Measurements from ENCODE around the gene ISL1. TPM values are rescaled to one million over a fixed set of nuclear protein-coding genes. Genes with fewer than 3 reads are reported as not detected.

Gene ISL1
- not detected for total RNA-seq
- long read RNA-seq: 0 reads

- intact Hi-C loops (cut with DNase I): loop anchor here (5.0 kb wide), 1 partner anchor 416 kb away; no protein-coding TSS in a partner anchor
- no peak for DNase-seq (ENCODE audit: low spot score)
These were observed at the start of gene ISL1 for GRCh38 chr5:51383131-51384121. Gene ISL1, plus strand, starts transcription at chr5:51383448. Its CDS starts 224 bp downstream, at chr5:51383672.

- no peak for DNase-seq (ENCODE audit: low spot score)
- intact Hi-C loops (cut with DNase I): no loop called here
These were observed 46.4 kb upstream of the ISL1 start for GRCh38 chr5:51336878-51337277.

- DNase-seq (ENCODE audit: low spot score): no peak
These were observed 38.1 kb upstream of the ISL1 start for GRCh38 chr5:51345106-51345505.

DNA sequence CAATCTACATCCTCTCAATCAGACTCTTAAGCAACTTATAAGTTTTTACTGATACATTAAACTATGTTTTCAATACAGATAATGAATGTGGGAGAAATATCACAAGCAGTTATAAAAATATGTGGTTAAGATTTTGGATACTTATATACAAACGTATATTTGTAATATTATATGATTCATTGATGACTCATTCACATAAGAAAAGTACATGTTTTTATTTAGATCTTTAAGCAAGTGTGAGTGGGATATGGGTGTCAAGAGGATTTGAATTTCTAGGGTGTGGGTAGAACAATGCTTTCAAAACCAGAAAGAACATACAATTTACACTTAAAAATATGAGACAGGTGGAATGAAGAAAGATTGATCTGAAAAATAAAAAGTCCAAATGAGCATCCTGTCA is 36.1 kb upstream of the ISL1 start:
- intact Hi-C loops (cut with DNase I): no loop called here

More at GRCh38 chr5:51345106-51345505, 38.1 kb upstream of the ISL1 start:
- intact Hi-C loops (cut with DNase I): no loop called here

DNA sequence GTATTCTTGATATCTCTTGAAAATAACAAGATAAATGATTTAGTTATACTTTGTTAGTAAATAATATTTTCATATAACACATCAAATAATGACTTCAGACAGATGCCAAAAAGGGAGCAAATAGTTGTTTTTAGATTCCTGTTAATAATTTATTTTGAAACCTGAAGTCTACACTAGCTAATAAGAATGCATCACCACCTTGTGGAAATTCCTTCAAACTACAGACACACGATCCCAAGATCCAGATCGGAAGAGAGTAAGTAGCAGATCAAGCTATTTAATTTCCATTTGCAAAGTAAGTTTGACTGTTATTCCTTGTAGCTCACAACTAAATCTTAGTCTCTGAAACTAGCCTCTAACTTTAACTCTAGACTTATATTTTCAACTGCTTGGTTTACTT is 35.5 kb upstream of the ISL1 start:
- intact Hi-C loops (cut with DNase I): no loop called here
- DNase-seq (ENCODE audit: low spot score): no peak

More for the DNA sequence above, 36.1 kb upstream of the ISL1 start:
- DNase-seq (ENCODE audit: low spot score): no peak

DNA sequence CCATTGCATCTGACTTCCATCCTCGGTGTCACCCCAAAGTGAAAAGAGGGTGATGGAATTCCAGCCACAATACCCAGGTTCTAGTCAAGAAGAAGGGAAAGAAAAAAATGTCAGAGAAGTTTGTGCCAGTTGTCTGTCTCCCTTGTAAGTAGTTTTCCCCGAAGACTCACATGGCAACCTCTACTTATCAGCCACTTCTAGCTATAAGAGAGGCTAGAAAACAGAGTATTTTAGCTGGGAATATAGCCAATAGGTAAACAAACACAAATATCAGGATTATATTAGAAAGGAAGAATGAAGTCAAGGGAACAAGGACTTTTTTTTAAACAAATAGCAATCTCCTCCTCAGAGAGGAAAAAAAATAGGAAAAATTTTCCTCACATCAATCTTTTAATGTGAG is 12.2 kb upstream of the ISL1 start:
- DNase-seq (ENCODE audit: low spot score): no peak
- intact Hi-C loops (cut with DNase I): no loop called here

GRCh38 chr5:51373880-51374523 is 9.2 kb upstream of the ISL1 start:
- no peak for DNase-seq (ENCODE audit: low spot score)
- intact Hi-C loops (cut with DNase I): no loop called here

GRCh38 chr5:51375084-51375483 is 8.2 kb upstream of the ISL1 start:
- intact Hi-C loops (cut with DNase I): no loop called here
- DNase-seq (ENCODE audit: low spot score): no peak

DNA sequence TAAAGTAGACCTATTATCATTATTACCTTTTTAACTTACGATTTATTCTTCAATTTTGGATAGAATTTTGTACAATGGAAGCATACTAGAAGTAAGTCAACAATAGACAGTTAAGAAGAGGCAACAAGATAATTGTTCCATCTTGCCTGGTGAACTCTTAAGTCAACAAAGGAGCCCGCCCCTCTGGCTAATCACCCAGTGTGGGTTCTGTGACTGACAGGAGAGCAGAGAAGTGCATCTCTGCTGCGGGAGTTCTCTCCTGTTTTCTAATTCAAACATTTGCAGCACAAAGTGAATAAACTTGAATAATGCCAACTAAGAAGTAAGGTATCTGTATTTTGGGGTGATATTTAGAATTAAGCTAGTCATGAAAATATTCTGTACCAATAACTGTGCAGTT is 6.7 kb upstream of the ISL1 start:
- intact Hi-C loops (cut with DNase I): no loop called here
- no peak for DNase-seq (ENCODE audit: low spot score)

GRCh38 chr5:51377151-51378060 is 5.8 kb upstream of the ISL1 start:
- DNase-seq (ENCODE audit: low spot score): no peak
- intact Hi-C loops (cut with DNase I): no loop called here

GRCh38 chr5:51378061-51378409 is 5.2 kb upstream of the ISL1 start:
- intact Hi-C loops (cut with DNase I): no loop called here
- DNase-seq (ENCODE audit: low spot score): no peak

GRCh38 chr5:51378448-51379330 is 4.6 kb upstream of the ISL1 start:
- DNase-seq (ENCODE audit: low spot score): no peak
- intact Hi-C loops (cut with DNase I): no loop called here

DNA sequence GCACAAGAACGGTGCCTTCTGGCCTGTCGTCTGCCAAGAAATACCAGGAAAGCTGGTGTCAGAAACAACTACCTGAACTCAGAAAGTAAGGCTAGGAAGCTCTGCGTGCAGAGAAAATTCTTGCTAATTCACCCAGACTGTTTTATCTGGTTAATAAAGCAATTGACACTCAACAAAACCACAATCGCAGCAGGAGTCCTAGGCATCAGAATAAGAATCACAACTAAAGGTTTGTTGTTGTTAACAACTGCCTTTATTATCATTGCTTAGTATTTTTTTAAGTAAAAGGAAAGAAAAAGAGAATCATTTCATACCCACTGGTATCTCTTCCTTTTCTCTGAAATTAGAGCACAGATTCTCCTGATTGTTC is 3.9 kb upstream of the ISL1 start:
- no peak for DNase-seq (ENCODE audit: low spot score)
- intact Hi-C loops (cut with DNase I): no loop called here

GRCh38 chr5:51380603-51381207 is 2.5 kb upstream of the ISL1 start:
- intact Hi-C loops (cut with DNase I): loop anchor here (5.0 kb wide), 1 partner anchor 413 kb away; no protein-coding TSS in a partner anchor
- no peak for DNase-seq (ENCODE audit: low spot score)

DNA sequence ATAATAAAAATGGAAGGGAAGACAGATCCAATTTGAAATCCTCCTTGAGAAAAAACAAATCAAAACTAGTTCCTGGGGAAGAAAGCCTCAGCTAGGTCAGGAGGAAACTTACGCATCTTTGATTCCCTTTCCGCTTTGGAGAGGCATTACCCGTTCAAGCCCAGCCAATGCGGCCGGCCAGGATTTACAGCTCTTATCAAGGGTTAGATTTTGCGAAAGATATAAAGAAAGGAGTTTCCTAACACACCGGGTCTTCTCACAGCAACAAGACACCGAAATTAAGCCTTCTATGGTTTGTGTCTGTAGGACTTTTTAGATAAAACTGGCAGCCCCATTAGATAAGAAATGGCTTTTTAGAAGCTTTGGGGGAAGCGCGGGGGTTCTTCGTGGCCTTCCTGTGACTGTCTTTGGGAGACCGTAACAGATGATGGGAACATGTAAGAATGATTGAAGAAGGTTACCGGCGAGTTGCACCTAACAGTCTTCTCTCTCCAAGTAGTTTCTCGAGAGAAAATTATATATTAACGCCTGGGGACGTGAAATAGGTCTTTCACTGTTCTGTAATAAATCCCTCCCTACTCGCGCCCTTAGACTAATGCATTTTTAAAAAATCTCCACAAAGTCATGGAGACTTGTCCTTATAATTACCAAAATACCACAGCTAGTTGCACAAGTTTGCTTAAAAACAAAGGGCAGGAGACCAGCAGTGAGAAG is 1.3 kb upstream of the ISL1 start:
- no peak for DNase-seq (ENCODE audit: low spot score)
- intact Hi-C loops (cut with DNase I): loop anchor here (5.0 kb wide), 1 partner anchor 415 kb away; no protein-coding TSS in a partner anchor

DNA sequence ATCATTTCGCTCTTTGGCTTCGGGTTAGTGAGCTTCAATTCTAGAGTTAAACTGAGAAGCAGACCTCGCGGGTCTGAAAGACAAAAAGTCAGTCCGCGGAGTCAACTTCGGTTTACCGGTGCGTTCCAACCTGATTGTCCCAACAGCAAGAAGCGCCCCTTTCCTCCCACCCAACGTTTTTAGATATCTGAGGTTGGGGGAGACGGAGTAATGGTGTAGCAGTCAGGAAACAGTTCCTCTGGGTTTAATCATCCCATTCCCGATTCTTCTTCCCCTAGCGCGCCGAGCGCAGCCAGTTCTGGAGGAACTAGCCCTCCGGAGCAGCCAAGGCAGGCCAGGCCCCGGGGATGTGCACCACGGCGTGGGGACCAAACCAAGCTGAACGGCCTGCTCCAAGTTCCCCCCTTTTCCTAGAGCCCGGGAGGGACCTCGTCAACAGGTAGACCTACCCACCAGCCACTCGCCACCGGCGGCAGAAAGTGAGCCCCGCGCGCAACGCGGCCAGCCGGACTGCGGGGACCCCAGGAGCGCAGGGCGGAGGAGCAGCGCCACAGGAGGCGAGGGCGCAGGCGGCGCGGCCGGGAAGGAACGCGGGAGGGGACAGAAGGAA is 622 bp upstream of the ISL1 start:
- no peak for DNase-seq (ENCODE audit: low spot score)
- intact Hi-C loops (cut with DNase I): loop anchor here (5.0 kb wide), 1 partner anchor 415 kb away; no protein-coding TSS in a partner anchor

DNA sequence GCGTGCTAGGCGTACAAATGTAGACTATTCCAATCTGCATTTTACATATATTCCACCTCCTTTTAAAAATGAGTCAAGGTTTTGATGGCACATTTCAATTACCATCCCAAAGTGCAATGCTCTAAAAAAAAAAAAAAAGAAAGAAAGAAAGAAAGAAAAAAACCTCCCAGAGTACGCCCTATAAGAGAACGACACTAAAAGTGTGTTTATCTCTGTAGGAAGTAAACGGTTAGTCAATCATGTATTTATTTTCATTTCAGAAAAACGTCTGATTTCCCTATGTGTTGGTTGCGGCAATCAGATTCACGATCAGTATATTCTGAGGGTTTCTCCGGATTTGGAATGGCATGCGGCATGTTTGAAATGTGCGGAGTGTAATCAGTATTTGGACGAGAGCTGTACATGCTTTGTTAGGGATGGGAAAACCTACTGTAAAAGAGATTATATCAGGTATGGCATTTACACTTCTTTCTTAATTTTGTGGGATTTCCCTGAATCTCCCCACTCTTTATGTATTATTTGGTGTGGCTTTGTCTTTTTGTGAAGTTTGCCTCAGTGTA is 1.1 kb downstream of the ISL1 start:
- intact Hi-C loops (cut with DNase I): loop anchor here (5.0 kb wide), 1 partner anchor 417 kb away; no protein-coding TSS in a partner anchor
- no peak for DNase-seq (ENCODE audit: low spot score)

Measured in cardiac septum (tissue), 1 donor.